Endothelial cell (in vitro differentiated cells): ENCODE data around the gene LDLRAP1. TPM values are rescaled to one million over a fixed set of nuclear protein-coding genes. Genes with fewer than 3 reads are reported as not detected.

Source experiments
- DNase-seq: peaks from one replicate; pipeline ENCODE4 v3.0.0; 2021; ENCODE audit warnings: low spot score
- H3K27ac Mint-ChIP-seq: one replicate; pipeline ENCODE4 v1.8.0; 2021; ENCODE audit warnings: mixed read lengths, inconsistent platforms; ENCODE audit not compliant: unreplicated experiment
- H3K27me3 Mint-ChIP-seq: one replicate; pipeline ENCODE4 v1.8.0; 2021; ENCODE audit warnings: mild to moderate bottlenecking, moderate library complexity, mixed read lengths, inconsistent platforms; ENCODE audit not compliant: unreplicated experiment
- H3K36me3 Mint-ChIP-seq: one replicate; pipeline ENCODE4 v1.8.0; 2021; ENCODE audit warnings: mild to moderate bottlenecking, low read depth, mixed read lengths, inconsistent platforms; ENCODE audit not compliant: unreplicated experiment
- H3K4me1 Mint-ChIP-seq: one replicate; pipeline ENCODE4 v1.8.0; 2021; ENCODE audit warnings: mild to moderate bottlenecking, mixed read lengths, inconsistent platforms; ENCODE audit not compliant: unreplicated experiment
- H3K4me3 Mint-ChIP-seq: one replicate; pipeline ENCODE4 v1.8.0; 2021; ENCODE audit warnings: mild to moderate bottlenecking, mixed read lengths, inconsistent platforms; ENCODE audit not compliant: unreplicated experiment
- H3K9me3 Mint-ChIP-seq: one replicate; pipeline ENCODE4 v1.8.0; 2021; ENCODE audit warnings: mixed read lengths, inconsistent platforms; ENCODE audit not compliant: unreplicated experiment
- total RNA-seq: library from RNA; stranded (reverse); fragmentation: NEBNext Ultra II Directional; extraction: Animal tissue kit (Norgen Biotek cat#: 25700); gene quantifications from one replicate; pipeline ENCODE4 v1.2.1, GENCODE V29; 2021; ENCODE audit not compliant: unreplicated experiment
- TF ChIP-seq, protein P1 (sequence below): fragments of 200-600 bp; sonication (generic); IDR thresholded peaks from one replicate; pipeline ENCODE4 v1.5.0; 2021; ENCODE audit warnings: antibody characterized with exemption; ENCODE audit not compliant: unreplicated experiment

The LDLRAP1 gene
- total RNA-seq, 1 donor from 2014 or later: 23.5 TPM

GRCh38 chr1:25562928-25563283 lies 19.5 kb downstream of the LDLRAP1 start:
- no peak for DNase-seq
- Mint-ChIP-seq H3K27me3 (peaks cover 16% of the 10 kb centered on the region), H3K4me3 (no peak overlapping the region), H3K9me3 (no peaks in the 10 kb centered on the region), H3K36me3 (peaks cover 12% of the 10 kb centered on the region), H3K27ac (peak overlapping the region; percentile 57), H3K4me1 (peaks cover 49% of the 10 kb centered on the region)
- TF ChIP-seq, protein P1, sequence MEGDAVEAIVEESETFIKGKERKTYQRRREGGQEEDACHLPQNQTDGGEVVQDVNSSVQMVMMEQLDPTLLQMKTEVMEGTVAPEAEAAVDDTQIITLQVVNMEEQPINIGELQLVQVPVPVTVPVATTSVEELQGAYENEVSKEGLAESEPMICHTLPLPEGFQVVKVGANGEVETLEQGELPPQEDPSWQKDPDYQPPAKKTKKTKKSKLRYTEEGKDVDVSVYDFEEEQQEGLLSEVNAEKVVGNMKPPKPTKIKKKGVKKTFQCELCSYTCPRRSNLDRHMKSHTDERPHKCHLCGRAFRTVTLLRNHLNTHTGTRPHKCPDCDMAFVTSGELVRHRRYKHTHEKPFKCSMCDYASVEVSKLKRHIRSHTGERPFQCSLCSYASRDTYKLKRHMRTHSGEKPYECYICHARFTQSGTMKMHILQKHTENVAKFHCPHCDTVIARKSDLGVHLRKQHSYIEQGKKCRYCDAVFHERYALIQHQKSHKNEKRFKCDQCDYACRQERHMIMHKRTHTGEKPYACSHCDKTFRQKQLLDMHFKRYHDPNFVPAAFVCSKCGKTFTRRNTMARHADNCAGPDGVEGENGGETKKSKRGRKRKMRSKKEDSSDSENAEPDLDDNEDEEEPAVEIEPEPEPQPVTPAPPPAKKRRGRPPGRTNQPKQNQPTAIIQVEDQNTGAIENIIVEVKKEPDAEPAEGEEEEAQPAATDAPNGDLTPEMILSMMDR: no peak

GRCh38 chr1:25563330-25564215 lies 20.2 kb downstream of the LDLRAP1 start:
- Mint-ChIP-seq H3K4me1 (peaks cover 47% of the 10 kb centered on the region), H3K36me3 (peaks cover 12% of the 10 kb centered on the region), H3K9me3 (no peaks in the 10 kb centered on the region), H3K4me3 (no peak overlapping the region), H3K27me3 (peaks cover 20% of the 10 kb centered on the region), H3K27ac (no peak overlapping the region)
- no peak for DNase-seq
- TF ChIP-seq, protein P1: no peak

DNA sequence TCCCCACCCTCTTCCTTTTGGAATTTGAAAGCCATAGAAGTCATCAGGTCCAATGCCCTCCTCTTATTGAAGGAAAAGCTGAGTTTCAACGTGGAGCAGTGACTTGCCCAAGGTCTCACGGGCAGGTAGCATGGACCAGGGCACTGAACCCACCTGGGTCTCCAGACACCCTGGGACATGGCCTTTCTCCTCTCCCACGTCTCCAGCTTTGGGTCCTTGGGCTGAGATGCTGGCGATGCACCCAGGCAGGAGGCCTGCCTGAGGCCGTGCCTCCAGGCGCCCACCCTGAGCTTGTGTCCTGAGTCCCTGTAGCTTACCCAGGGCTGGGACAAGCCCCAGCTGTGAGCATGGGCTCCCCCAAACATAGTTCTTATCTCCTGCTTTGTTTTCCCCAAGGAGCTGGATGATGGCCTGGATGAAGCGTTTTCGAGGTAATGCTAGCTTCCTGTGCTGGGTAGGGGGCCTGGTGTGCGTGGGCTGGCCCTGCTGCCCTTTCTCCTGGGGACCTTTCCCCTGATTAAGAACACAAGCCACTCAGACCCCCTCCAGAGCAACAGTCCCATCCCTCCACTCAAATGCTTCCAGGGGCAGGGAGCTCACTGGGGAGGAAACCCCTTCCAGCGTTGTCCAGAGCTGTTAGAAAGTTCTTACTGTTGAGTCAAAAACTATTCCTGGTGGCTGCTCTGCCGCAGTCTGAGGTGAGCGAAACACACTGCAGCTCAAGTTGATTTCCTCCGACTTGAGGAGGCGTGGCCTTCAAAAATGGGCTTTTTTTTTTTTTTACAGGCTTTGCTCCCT lies 21.6 kb downstream of the LDLRAP1 start:
- H3K9me3 Mint-ChIP-seq: no peaks in the 10 kb centered on the region
- DNase-seq: no peak
- H3K27me3 Mint-ChIP-seq: peaks cover 17% of the 10 kb centered on the region
- TF ChIP-seq, protein P1: no peak
- no peak overlapping the region for H3K27ac Mint-ChIP-seq
- peaks cover 12% of the 10 kb centered on the region for H3K36me3 Mint-ChIP-seq
- H3K4me3 Mint-ChIP-seq: no peak overlapping the region
- H3K4me1 Mint-ChIP-seq: peaks cover 33% of the 10 kb centered on the region

- DNase-seq: no peak
- peaks cover 27% of the 10 kb centered on the region for H3K4me1 Mint-ChIP-seq
- no peak overlapping the region for H3K27ac Mint-ChIP-seq
- peaks cover 21% of the 10 kb centered on the region for H3K27me3 Mint-ChIP-seq
- peaks cover 12% of the 10 kb centered on the region for H3K36me3 Mint-ChIP-seq
- H3K4me3 Mint-ChIP-seq: peak overlapping the region; percentile 68
- H3K9me3 Mint-ChIP-seq: no peaks in the 10 kb centered on the region
- TF ChIP-seq, protein P1: no peak
Observed at GRCh38 chr1:25565626-25566025, 22.2 kb downstream of the LDLRAP1 start.
